Kidney capillary endothelial cell (primary cell): ENCODE results near the gene HSF2BP.
"Not testable (repeated sequence)": the region's sequence is repeated elsewhere in the genome, so short reads cannot be mapped to it uniquely, and the experiment has no call there.

Source experiments
- DNase-seq: peaks from one replicate; pipeline ENCODE4 v3.0.0-alpha.2; 2018; ENCODE audit warnings: low spot score

The HSF2BP gene

DNA sequence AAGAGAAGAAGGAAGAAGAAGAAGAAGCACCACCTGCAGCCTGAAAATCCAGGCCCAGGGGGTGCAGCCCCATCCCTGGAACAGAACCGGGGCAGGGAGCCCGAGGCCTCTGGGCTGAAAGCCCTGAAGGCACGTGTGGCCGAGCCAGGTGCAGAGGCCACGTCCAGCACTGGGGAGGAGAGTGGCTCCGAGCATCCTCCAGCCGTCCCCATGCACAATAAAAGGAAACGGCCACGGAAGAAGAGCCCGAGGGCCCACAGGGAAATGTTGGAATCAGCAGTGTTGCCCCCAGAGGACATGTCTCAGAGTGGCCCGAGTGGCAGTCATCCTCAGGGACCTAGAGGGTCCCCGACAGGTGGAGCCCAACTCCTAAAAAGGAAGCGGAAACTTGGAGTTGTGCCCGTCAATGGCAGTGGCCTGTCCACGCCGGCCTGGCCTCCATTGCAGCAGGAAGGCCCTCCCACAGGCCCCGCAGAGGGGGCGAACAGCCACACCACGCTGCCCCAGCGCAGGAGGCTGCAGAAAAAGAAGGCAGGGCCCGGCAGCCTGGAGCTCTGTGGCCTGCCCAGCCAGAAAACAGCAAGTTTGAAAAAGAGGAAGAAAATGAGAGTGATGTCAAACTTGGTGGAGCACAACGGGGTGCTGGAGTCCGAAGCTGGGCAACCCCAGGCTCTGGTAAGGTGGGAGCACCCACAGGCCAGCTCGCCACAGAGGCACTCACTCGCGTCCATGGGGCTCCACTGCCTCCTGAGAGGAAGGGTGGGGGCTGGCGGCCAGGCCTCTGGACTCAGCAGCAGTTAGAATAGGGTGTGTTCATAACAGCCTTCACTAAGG is 28.5 kb upstream of the HSF2BP start:
- no peak for DNase-seq

- DNase-seq = no peak
These were observed 27.7 kb upstream of the HSF2BP start for GRCh38 chr21:43686811-43687565.

GRCh38 chr21:43684424-43684823 is 25.1 kb upstream of the HSF2BP start:
- peak; percentile 79 for DNase-seq

GRCh38 chr21:43681650-43682049 is 22.4 kb upstream of the HSF2BP start:
- no peak for DNase-seq

GRCh38 chr21:43680421-43680820 is 21.1 kb upstream of the HSF2BP start:
- not testable (repeated sequence) for DNase-seq

- no peak for DNase-seq
These were observed 20.7 kb upstream of the HSF2BP start for GRCh38 chr21:43679951-43680350.

GRCh38 chr21:43676391-43676790 is 17.1 kb upstream of the HSF2BP start:
- DNase-seq = no peak

DNA sequence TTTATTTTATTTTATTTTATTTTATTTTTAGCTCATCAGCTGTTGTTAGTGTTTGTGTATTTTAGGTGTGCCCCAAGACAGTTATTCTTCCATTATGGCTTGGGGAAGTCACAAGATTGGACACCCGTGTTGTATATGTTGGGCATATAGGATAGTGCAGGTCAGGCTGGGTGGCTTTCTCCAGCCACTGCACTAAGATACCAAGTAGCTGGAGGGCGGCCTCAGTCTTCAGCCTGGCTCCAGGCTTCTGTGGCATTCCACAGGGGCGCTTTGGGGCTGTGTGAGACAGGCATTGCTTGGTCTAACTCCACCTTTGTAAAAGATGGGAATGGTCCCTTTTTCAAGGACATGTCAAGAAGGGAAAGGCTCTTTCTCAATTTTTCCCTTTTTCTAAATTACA is 16.6 kb upstream of the HSF2BP start:
- no peak for DNase-seq

GRCh38 chr21:43669828-43670605 is 10.7 kb upstream of the HSF2BP start:
- DNase-seq = no peak

DNA sequence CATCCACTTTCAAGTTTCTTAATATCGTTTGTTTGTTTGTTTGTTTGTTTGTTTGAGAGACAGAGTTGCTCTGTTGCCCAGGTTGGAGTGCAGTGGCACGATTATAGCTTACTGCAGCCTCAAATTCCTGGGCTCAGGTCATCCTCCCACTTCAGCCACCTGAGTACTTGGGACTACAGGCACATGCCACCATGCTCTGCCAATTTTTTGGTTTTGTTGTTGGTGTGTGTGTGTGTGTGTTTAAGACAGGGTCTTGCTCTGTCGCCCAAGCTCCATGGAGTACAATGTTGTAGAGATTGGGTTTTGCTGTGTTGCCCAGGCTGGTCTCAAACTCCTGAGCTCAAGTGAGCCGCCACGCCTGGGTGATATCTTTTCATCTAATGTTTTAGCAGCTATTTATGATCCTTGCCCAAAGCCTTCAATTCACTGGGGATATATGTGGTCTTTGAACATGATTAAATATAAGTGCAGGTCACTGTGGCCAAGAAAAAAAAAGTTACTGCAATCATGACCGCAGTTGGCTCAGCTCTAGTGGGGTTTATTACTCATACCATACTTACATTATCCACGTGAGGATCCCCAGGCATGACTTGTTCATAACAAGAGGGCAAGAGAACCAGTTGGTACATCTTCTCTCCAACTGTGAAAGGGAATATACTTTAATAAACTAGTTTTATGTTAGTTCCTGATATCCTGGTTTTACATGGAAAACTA is 8.1 kb upstream of the HSF2BP start:
- no peak for DNase-seq

DNA sequence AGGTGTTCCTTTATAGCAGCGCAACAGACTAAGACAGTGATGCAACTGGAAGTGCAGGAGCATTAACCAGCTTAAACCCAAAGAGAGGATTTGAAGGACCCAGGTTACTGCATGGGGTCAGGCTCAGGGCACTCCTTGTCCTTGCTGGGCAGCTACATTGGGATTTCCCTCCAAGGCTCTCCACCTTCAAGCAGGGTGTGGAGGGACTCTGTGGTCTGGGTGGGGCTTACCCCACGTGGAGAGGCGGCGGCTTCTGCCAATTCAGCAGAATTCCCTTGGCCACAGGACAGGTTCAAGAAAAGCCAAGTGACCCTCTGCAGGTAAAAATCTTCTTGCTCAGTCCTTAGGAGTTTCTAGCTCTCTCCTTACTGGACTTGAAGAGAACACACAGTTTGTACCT is 6.6 kb upstream of the HSF2BP start:
- DNase-seq = no peak

DNA sequence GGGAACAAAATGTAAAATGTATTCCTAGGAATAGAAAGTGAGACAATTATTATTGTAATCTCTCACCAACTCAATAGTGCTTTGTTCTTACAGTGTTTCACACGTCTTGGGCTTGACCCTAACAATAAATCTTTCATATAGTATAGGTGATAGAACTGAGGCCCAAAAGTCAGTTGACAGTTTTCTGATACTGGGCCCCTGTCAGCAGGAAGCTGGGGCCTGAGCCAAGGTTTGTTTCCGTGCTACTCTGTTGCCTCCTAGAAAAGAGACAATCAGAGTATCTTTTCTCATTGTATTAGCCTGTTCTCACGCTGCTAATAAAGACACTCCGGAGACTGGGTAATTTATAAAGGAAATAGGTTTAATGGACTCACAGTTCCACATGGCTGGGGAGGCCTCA is 5.1 kb upstream of the HSF2BP start:
- no peak for DNase-seq

GRCh38 chr21:43663033-43663432 is 3.7 kb upstream of the HSF2BP start:
- DNase-seq = no peak

GRCh38 chr21:43662286-43662685 is 3.0 kb upstream of the HSF2BP start:
- no peak for DNase-seq

DNA sequence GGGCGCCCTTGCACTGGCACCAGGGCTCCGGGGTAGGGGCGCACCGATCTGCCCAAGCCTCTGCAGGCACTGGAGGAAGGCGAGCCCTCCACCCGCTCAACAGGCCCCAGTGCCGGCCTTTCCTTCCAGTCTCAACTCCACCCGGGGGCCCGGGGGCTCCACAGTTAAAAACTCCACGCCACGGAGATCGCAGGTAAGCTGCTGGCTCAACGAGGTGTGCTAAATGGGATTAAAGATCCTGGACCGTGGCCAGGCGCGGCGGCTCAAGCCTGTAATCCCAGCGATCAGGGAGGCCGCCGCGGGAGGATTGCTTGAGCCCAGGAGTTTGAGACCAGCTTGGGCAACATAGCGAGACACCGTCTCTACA is 536 bp downstream of the HSF2BP start:
- DNase-seq = no peak

DNA sequence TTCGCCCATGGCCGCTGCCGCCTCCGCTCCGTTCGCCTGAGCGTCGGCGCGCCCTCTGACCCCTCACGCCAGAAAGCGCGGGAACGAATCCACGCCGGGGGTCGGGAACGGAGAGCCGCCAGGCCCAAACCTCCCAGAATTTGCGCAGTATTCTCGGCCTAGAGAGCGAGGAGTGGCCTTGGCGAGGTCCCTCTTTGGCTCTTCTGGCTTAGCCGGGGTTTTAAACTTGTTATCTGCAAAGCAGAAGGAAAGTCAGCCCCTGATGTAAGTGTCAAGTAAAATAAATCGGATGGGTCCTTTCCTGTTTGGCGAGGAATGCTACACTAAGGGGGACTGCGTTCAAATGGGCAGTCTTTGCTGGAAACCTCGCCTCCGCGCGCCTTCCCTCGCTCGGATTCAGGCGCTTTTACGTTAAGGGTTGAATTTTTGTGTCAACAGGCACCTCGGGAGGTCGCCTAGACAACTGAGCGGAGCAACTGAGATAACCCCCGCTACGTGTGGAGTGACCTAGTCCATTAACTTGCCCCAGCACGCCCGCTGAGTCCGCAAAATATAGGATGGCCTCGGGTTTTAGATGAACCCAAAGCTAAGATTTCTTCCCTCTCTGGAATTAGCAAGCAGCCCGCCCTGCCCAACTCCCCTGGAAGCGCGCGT is 1.1 kb downstream of the HSF2BP start:
- no peak for DNase-seq

DNA sequence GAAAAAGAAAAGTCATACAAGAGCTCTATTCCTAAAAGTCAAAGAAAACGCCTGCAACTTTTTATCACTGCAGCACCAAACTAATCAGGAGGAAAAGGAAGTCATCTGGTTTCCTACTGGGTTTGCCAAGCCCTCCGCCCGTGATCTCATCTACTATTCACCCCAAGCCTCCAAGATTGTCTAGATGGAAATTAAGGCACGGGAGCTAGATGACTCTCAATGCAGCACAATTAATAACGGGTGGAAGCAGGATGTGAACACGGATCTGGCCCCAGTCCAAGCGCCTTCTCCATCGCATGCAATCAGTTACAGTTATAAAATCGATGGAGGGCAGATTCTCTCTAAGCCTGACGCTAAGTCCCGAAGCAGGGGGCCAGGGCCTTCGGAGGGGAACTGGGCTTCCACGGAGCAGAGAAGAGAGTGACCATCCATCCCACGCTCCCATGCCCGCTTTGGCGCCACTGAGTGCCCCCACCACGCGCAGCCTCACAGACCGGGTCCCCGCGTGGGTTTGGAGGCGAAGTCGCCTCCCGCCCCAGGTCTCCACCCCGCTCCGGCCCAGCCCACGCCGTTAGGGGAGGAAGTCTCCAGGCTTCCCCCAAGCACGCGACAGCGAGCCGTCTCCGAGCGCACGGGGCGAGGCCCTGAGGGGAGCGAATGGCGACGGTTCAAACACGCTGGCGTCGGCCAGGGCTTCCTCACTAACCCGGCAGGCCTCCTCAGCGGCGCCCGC is 1.8 kb downstream of the HSF2BP start:
- peak; percentile 82 for DNase-seq

- DNase-seq = no peak
These were observed 4.3 kb downstream of the HSF2BP start for GRCh38 chr21:43654806-43655489.

GRCh38 chr21:43653626-43654025 is 5.7 kb downstream of the HSF2BP start:
- DNase-seq = no peak

GRCh38 chr21:43652616-43653015 is 6.7 kb downstream of the HSF2BP start:
- DNase-seq = no peak
